Natural killer cell (primary cell): ENCODE data around the gene DICER1. TPM values are rescaled to one million over a fixed set of nuclear protein-coding genes. Genes with fewer than 3 reads are reported as not detected.

Source experiments
- ATAC-seq, 3 donors: fragments of 150-1000 bp in 2 of 3; fragments of 200-7000 bp in 1 of 3; cut with Tn5 transposase; 1 replicate in 1 of 3; 2 replicates in 2 of 3; pipeline ENCODE4 v1.10.0; 2021; ENCODE audit warnings: mild to moderate bottlenecking in 2 of 3, moderate library complexity in 2 of 3
- DNase-seq, 2 donors: peaks; one replicate each; pipeline versions ENCODE4 v3.0.0 to v3.0.0-alpha.2; 2013 to 2021; ENCODE audit warnings: mixed read lengths in 1 of 2
- H3K27ac ChIP-seq: one replicate; pipeline ENCODE4 v1.5.1; 2013; ENCODE audit warnings: mild to moderate bottlenecking, low read length
- H3K27me3 ChIP-seq: one replicate; pipeline ENCODE4 v1.6.1; 2013; ENCODE audit warnings: low read length; ENCODE audit not compliant: control insufficient read depth, insufficient read depth
- H3K36me3 ChIP-seq: one replicate; pipeline ENCODE4 v1.6.1; 2013; ENCODE audit warnings: low read length; ENCODE audit not compliant: control insufficient read depth, insufficient read depth
- H3K4me1 ChIP-seq: one replicate; pipeline ENCODE4 v1.6.1; 2013; ENCODE audit warnings: low read length; ENCODE audit not compliant: control insufficient read depth, insufficient read depth
- H3K4me3 ChIP-seq: one replicate; pipeline ENCODE4 v1.5.1; 2013; ENCODE audit warnings: low read length
- H3K9me3 ChIP-seq: one replicate; pipeline ENCODE4 v1.6.1; 2013; ENCODE audit warnings: low read length; ENCODE audit not compliant: control insufficient read depth, insufficient read depth
- H3K27ac Mint-ChIP-seq, 2 donors: one replicate each; pipeline ENCODE4 v1.8.0; 2022; ENCODE audit warnings: mild to moderate bottlenecking in 2 of 2, mixed read lengths in 2 of 2, moderate library complexity in 1 of 2
- H3K27me3 Mint-ChIP-seq, 2 donors: one replicate each; pipeline ENCODE4 v1.8.0; 2022; ENCODE audit warnings: low read depth in 2 of 2, mixed read lengths in 2 of 2
- H3K36me3 Mint-ChIP-seq: one replicate; pipeline ENCODE4 v1.8.0; 2022; ENCODE audit warnings: mixed read lengths
- H3K4me1 Mint-ChIP-seq, 2 donors: one replicate each; pipeline ENCODE4 v1.8.0; 2022; ENCODE audit warnings: mixed read lengths in 2 of 2
- H3K4me3 Mint-ChIP-seq: one replicate; pipeline ENCODE4 v1.8.0; 2022; ENCODE audit warnings: mild to moderate bottlenecking, moderate library complexity, mixed read lengths
- H3K9me3 Mint-ChIP-seq, 2 donors: one replicate each; pipeline ENCODE4 v1.8.0; 2022; ENCODE audit warnings: mixed read lengths in 2 of 2
- WGBS: methylation state at CpG from one replicate; pipeline ENCODE4 v1.1.7; 2013; ENCODE audit warnings: missing lambda C conversion rate; ENCODE audit not compliant: insufficient coverage; 5-methylcytosine and 5-hydroxymethylcytosine counted together
- intact Hi-C: fragments of 100-400 bp; cut with micrococcal nuclease; formaldehyde crosslinking; loops from one replicate; pipeline ENCODE4 v1.14.2; 2022
- total RNA-seq, 4 donors: library from RNA; stranded (reverse); fragments of 120-200 nt in 1 of 4; gene quantifications; one replicate each; pipeline versions ENCODE4 v1.2.3 to v1.2.4, GENCODE V29; 2013 to 2022
- TF ChIP-seq, protein P1 (sequence below): fragments of 200-600 bp; IDR thresholded peaks from one replicate; pipeline ENCODE4 v1.8.0; 2022; ENCODE audit warnings: antibody characterized with exemption

The DICER1 gene
- total RNA-seq, 3 donors from 2014 or later (not counting 1 experiment from before 2014, with no cell fraction given), result 47.7 to 59.3 (median 52.9) TPM

- 88% methylated on average over 15 of the region's 15 CpGs for WGBS
- no peak overlapping the region for H3K4me3 ChIP-seq
- no peak overlapping the region for H3K27ac Mint-ChIP-seq
- no peaks in the 10 kb centered on the region for H3K9me3 Mint-ChIP-seq
- no peaks in the 10 kb centered on the region for H3K4me1 ChIP-seq
- H3K27ac ChIP-seq, result no peak overlapping the region
- no peaks in the 10 kb centered on the region for H3K27me3 ChIP-seq
- no peaks in the 10 kb centered on the region for H3K36me3 Mint-ChIP-seq
- DNase-seq (peak in 1 of 2 donors; percentile 1), ATAC-seq (no peak)
- no peaks in the 10 kb centered on the region for H3K9me3 ChIP-seq
- TF ChIP-seq, protein P1, sequence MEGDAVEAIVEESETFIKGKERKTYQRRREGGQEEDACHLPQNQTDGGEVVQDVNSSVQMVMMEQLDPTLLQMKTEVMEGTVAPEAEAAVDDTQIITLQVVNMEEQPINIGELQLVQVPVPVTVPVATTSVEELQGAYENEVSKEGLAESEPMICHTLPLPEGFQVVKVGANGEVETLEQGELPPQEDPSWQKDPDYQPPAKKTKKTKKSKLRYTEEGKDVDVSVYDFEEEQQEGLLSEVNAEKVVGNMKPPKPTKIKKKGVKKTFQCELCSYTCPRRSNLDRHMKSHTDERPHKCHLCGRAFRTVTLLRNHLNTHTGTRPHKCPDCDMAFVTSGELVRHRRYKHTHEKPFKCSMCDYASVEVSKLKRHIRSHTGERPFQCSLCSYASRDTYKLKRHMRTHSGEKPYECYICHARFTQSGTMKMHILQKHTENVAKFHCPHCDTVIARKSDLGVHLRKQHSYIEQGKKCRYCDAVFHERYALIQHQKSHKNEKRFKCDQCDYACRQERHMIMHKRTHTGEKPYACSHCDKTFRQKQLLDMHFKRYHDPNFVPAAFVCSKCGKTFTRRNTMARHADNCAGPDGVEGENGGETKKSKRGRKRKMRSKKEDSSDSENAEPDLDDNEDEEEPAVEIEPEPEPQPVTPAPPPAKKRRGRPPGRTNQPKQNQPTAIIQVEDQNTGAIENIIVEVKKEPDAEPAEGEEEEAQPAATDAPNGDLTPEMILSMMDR, result no peak
- H3K27me3 Mint-ChIP-seq, result peaks cover 12 to 27% of the 10 kb centered on the region in 2 donors
- no peaks in the 10 kb centered on the region for H3K36me3 ChIP-seq
- no peak overlapping the region for H3K4me3 Mint-ChIP-seq
- H3K4me1 Mint-ChIP-seq, result no peaks in the 10 kb centered on the region
- intact Hi-C loops, result no loop called here
Observed at GRCh38 chr14:95045836-95046430, 111.4 kb downstream of the DICER1 start.

GRCh38 chr14:95045106-95045701 lies 112.1 kb downstream of the DICER1 start:
- Mint-ChIP-seq H3K4me1 (no peaks in the 10 kb centered on the region), H3K9me3 (no peaks in the 10 kb centered on the region), H3K36me3 (no peaks in the 10 kb centered on the region), H3K27ac (no peak overlapping the region), H3K27me3 (peaks cover 17 to 35% of the 10 kb centered on the region in 2 donors), H3K4me3 (no peak overlapping the region)
- Histone ChIP-seq H3K36me3 (no peaks in the 10 kb centered on the region), H3K9me3 (no peaks in the 10 kb centered on the region), H3K4me3 (no peak overlapping the region), H3K4me1 (no peaks in the 10 kb centered on the region), H3K27ac (no peak overlapping the region), H3K27me3 (no peaks in the 10 kb centered on the region)
- 76% methylated on average over 13 of the region's 13 CpGs for WGBS
- DNase-seq (peak in 1 of 2 donors; percentile 1), ATAC-seq (no peak)
- TF ChIP-seq, protein P1, result no peak
- intact Hi-C loops, result no loop called here

- Mint-ChIP-seq H3K9me3 (no peaks in the 10 kb centered on the region), H3K4me1 (no peaks in the 10 kb centered on the region), H3K4me3 (no peak overlapping the region), H3K27me3 (peaks cover 17 to 40% of the 10 kb centered on the region in 2 donors), H3K36me3 (no peaks in the 10 kb centered on the region), H3K27ac (no peak overlapping the region)
- Histone ChIP-seq H3K27ac (no peak overlapping the region), H3K36me3 (no peaks in the 10 kb centered on the region), H3K27me3 (no peaks in the 10 kb centered on the region), H3K4me1 (no peaks in the 10 kb centered on the region), H3K4me3 (no peak overlapping the region), H3K9me3 (no peaks in the 10 kb centered on the region)
- TF ChIP-seq, protein P1, result no peak
- DNase-seq (peak in 1 of 2 donors; percentile 13), ATAC-seq (no peak)
- 83% methylated on average over 17 of the region's 17 CpGs for WGBS
- intact Hi-C loops, result no loop called here
Observed at GRCh38 chr14:95044463-95045105, 112.7 kb downstream of the DICER1 start.
